Measurements from ENCODE around the gene TXNDC5. TPM values are rescaled to one million over a fixed set of nuclear protein-coding genes. Genes with fewer than 3 reads are reported as not detected.
A peak's percentile ranks its signal among the peaks of the same experiment; 100 is the strongest.

TXNDC5 gene
- total RNA-seq, 4 donors from 2014 or later, result 51.9 to 125 (median 104) TPM

DNA sequence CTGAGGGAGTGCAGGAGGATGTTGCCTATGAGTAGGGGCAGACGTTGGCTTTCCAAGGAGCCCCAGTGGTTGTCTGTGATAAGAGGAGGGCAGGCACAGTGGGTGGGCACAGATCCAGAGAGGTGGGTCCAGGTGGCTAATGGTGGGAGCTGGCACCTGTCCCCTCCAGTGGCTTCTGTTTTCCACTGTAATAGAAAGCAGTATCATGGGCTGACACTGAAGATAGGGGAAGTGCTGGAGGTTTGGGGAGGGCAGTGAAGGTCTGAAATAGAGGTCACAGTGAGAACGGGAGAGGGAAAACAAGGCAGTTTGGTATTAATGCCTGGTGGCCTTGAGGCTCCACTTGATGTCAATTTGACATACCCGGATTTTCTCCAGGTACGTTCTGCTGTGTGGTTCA lies 10.5 kb upstream of the TXNDC5 start:
- peaks cover 0 to 6% (median 5%) of the 10 kb centered on the region in 3 donors for H3K9me3 ChIP-seq
- intact Hi-C loops (cut with DNase I), result no loop called here
- no peaks in the 10 kb centered on the region for H3K36me3 ChIP-seq
- peaks cover 0 to 10% (median 4%) of the 10 kb centered on the region in 3 donors for H3K4me1 ChIP-seq
- H3K27ac ChIP-seq, result no peak overlapping the region
- no peaks in the 10 kb centered on the region for H3K27me3 ChIP-seq
- no peak overlapping the region for H3K4me3 ChIP-seq
- WGBS, 2 donors, result 73 to 79% methylated on average over 4 of the region's 4 CpGs
- TF ChIP-seq, protein P1, sequence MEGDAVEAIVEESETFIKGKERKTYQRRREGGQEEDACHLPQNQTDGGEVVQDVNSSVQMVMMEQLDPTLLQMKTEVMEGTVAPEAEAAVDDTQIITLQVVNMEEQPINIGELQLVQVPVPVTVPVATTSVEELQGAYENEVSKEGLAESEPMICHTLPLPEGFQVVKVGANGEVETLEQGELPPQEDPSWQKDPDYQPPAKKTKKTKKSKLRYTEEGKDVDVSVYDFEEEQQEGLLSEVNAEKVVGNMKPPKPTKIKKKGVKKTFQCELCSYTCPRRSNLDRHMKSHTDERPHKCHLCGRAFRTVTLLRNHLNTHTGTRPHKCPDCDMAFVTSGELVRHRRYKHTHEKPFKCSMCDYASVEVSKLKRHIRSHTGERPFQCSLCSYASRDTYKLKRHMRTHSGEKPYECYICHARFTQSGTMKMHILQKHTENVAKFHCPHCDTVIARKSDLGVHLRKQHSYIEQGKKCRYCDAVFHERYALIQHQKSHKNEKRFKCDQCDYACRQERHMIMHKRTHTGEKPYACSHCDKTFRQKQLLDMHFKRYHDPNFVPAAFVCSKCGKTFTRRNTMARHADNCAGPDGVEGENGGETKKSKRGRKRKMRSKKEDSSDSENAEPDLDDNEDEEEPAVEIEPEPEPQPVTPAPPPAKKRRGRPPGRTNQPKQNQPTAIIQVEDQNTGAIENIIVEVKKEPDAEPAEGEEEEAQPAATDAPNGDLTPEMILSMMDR (IDR thresholded peaks at IDR 0.05), result no peak
- TF ChIP-seq POLR2A (IDR thresholded peaks at IDR 0.05), result no peak
- no peak for DNase-seq

DNA sequence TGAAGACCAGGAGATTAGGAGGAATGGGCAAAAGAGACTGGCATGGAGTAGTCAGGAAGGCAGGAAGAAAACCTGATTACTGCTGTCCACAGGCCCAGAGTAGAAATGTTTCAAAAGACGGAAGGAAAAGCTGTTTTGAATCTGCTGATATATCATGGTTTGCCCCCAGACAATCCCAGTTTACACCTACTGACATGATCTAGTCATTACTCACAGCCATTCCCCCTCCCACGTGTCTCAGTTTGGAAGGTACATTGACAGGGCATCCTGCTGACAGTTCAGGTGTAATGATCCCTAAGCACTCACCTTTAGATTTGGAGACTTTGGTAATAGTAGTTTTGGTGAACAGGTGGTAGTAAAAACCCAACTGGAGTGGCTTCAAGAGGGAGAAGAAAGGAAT lies 9.8 kb upstream of the TXNDC5 start:
- Histone ChIP-seq H3K27ac (no peak overlapping the region), H3K27me3 (no peaks in the 10 kb centered on the region), H3K9me3 (no peaks in the 10 kb centered on the region), H3K4me3 (no peak overlapping the region), H3K4me1 (peaks cover 0 to 10% (median 4%) of the 10 kb centered on the region in 3 donors), H3K36me3 (no peaks in the 10 kb centered on the region)
- intact Hi-C loops (cut with DNase I), result no loop called here
- no peak for DNase-seq
- 48 to 70% methylated on average over 2 of the region's 2 CpGs for whole genome bisulfite sequencing, 2 donors
- no peak for TF ChIP-seq POLR2A (IDR thresholded peaks at IDR 0.05)

DNA sequence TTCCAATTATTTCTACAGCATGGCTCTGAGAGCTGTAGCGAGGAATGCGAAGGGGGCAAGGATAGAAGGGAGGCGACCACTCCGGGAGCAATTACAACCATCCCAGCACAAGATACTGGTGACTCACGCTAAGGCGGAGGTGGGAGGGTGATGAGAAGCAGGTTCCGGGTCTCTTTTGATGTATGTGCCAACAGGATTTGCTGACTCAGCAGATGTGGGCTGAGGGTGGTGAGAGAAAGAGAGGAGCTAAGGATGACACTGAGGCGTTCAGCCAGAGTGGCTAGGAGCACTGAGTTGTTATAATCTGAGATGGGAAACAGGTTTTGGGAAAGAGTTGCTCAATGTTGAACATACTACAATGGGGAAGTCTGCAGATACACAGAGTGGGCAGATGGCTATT lies 9.3 kb upstream of the TXNDC5 start:
- H3K36me3 ChIP-seq, result no peaks in the 10 kb centered on the region
- DNase-seq, result no peak
- H3K4me1 ChIP-seq, result peaks cover 0 to 10% (median 4%) of the 10 kb centered on the region in 3 donors
- no peak overlapping the region for H3K27ac ChIP-seq
- intact Hi-C loops (cut with DNase I), result no loop called here
- WGBS, 2 donors, result 37 to 55% methylated on average over 8 of the region's 8 CpGs
- no peaks in the 10 kb centered on the region for H3K27me3 ChIP-seq
- TF ChIP-seq, protein P1 (IDR thresholded peaks at IDR 0.05), result no peak
- TF ChIP-seq POLR2A (IDR thresholded peaks at IDR 0.05), result no peak
- no peak overlapping the region for H3K4me3 ChIP-seq
- H3K9me3 ChIP-seq, result no peaks in the 10 kb centered on the region

DNA sequence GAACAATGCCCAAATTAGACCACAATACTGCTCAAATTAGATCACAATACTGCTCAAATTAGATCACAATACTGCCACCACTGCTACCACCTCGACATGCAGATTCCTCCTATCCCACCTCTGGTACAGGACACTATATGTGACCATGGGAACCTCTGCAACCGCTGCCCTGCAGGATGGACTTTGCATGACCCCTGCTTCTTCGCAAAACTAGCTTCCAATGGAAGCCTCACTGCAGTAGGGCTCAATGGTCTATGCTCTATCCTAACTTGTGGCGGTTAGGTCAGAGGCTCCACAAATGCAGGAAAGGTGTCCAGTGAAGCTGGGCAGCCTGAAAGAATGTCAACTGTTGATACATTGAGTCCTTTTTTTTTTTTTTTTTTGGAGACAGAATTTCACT lies 7.8 kb upstream of the TXNDC5 start:
- H3K9me3 ChIP-seq, result no peaks in the 10 kb centered on the region
- DNase-seq, result no peak
- no peaks in the 10 kb centered on the region for H3K36me3 ChIP-seq
- no peak overlapping the region for H3K4me3 ChIP-seq
- TF ChIP-seq POLR2A (IDR thresholded peaks at IDR 0.05), result no peak
- TF ChIP-seq, protein P1 (IDR thresholded peaks at IDR 0.05), result no peak
- peaks cover 0 to 10% (median 4%) of the 10 kb centered on the region in 3 donors for H3K4me1 ChIP-seq
- no peak overlapping the region for H3K27ac ChIP-seq
- 88 to 92% methylated on average over 4 of the region's 4 CpGs for WGBS, 2 donors
- intact Hi-C loops (cut with DNase I), result no loop called here
- H3K27me3 ChIP-seq, result peaks cover 0 to 3% (median 0%) of the 10 kb centered on the region in 4 donors

DNA sequence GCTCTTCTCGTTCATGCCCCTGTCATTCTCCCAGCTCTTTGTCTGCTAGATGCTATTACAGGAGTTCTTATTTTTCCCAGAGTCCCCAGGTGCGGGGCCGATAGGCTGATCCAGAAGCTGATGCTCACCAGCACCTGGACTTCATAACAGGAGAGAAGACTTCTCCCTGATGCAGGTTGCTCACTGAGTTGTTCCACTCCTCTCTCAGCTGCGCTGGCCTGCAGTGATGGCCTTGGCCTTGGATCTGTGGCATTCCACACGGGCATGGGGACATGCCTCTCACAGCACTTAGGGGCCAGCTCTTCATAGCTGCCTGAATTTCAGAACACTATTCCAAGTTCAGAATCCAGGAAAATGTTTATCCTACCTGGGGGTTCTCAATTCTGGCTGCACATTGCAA lies 7.1 kb upstream of the TXNDC5 start:
- intact Hi-C loops (cut with DNase I), result no loop called here
- no peak overlapping the region for H3K4me3 ChIP-seq
- 82 to 88% methylated on average over 2 to 4 of the region's 5 CpGs for WGBS, 2 donors
- TF ChIP-seq, protein P1 (IDR thresholded peaks at IDR 0.05), result no peak
- TF ChIP-seq POLR2A (IDR thresholded peaks at IDR 0.05), result no peak
- DNase-seq, result no peak
- peaks cover 0 to 10% (median 4%) of the 10 kb centered on the region in 3 donors for H3K4me1 ChIP-seq
- H3K27ac ChIP-seq, result peak overlapping the region in 1 of 4 donors; percentile 28
- no peaks in the 10 kb centered on the region for H3K9me3 ChIP-seq
- no peaks in the 10 kb centered on the region for H3K36me3 ChIP-seq
- peaks cover 0 to 9% (median 0%) of the 10 kb centered on the region in 4 donors for H3K27me3 ChIP-seq

DNA sequence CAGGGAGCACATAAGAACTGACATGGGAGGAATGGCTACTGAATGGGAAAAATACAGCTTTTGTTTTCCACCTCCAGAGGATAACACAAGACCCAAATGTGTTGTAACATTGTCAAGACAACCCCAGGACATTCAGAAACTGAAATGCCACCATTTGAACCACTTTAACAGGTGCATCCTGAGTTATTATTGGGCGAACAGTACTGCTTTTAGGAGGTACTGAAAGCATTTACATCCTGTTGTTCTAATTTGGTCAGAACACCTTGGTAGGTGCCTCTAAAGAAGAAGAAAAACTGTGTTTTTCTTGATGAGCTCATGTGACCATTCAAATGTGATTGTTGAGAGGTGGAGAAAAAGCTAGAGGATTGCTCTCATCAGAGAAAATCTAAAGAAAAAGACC lies 6.4 kb upstream of the TXNDC5 start:
- no peaks in the 10 kb centered on the region for H3K36me3 ChIP-seq
- no peak for TF ChIP-seq POLR2A (IDR thresholded peaks at IDR 0.05)
- TF ChIP-seq, protein P1 (IDR thresholded peaks at IDR 0.05), result no peak
- WGBS, 2 donors, result 83 to 90% methylated on average over 1 of the region's 1 CpG
- H3K9me3 ChIP-seq, result no peaks in the 10 kb centered on the region
- intact Hi-C loops (cut with DNase I), result no loop called here
- no peak for DNase-seq
- H3K4me3 ChIP-seq, result no peak overlapping the region
- H3K27me3 ChIP-seq, result peaks cover 0 to 9% (median 0%) of the 10 kb centered on the region in 4 donors
- H3K4me1 ChIP-seq, result peaks cover 0 to 10% (median 4%) of the 10 kb centered on the region in 3 donors
- H3K27ac ChIP-seq, result peak overlapping the region in 1 of 4 donors; percentile 29

Data from esophagus squamous epithelium (tissue), 5 donors.